AG09319 (cell line): ENCODE measurements around the gene PLPP7.
A peak's percentile ranks its signal among the peaks of the same experiment; 100 is the strongest.

ENCODE experiments used
- DNase-seq: peaks from one replicate; pipeline ENCODE4 v3.0.0-alpha.2; 2010; ENCODE audit warnings: low read depth; ENCODE audit errors: extremely low read depth
- TF ChIP-seq, protein P1 (sequence below): IDR thresholded peaks from 2 replicates; pipeline ENCODE4 v1.5.1; 2011; ENCODE audit warnings: low read depth, mild to moderate bottlenecking, inconsistent platforms, low read length, moderate library complexity

PLPP7 gene

DNA sequence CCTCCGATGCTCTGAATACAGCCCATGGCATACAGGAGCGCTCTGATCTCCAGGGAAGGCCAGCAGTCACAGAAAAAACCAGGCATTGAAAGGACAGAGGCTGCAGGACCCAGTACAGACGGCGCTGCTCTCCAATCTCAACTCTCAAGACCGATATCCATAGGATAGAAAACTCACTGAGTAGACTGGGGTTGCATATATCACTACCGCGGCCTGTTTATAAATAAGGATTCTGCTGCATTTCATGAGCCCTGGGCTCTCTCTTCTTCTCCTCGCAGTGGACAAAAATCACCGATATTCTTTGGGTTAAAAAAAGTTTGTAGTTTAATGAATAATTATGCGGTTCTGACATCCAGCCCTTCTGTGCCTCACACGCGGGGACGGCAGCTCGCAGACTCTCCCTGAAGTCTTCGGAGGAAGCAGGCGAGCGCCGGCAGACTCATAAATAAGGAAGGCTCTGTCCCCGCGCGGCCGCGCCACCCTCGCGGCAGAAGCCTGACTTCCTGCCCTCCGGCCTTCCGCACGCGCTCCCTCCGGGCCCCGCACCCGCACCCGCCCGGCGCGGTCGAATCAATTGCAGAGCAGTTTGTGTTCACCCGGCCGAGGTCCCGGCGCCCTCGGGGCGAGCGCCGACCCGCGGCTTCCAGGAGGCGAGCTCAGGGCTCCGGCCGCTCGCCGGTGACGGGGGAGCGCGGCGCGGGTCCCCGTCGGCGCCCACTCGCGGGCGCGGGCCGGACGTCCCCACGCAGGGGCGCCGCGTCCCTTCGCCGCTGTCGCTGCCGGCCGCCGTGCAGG is 13.2 kb upstream of the PLPP7 start, which contains the start of gene FAM78A:
TSS of gene FAM78A (minus strand) at position 417 of the 795 bp plus-strand sequence. CDS start at position 86, 331 bp downstream.
- TF ChIP-seq, protein P1, sequence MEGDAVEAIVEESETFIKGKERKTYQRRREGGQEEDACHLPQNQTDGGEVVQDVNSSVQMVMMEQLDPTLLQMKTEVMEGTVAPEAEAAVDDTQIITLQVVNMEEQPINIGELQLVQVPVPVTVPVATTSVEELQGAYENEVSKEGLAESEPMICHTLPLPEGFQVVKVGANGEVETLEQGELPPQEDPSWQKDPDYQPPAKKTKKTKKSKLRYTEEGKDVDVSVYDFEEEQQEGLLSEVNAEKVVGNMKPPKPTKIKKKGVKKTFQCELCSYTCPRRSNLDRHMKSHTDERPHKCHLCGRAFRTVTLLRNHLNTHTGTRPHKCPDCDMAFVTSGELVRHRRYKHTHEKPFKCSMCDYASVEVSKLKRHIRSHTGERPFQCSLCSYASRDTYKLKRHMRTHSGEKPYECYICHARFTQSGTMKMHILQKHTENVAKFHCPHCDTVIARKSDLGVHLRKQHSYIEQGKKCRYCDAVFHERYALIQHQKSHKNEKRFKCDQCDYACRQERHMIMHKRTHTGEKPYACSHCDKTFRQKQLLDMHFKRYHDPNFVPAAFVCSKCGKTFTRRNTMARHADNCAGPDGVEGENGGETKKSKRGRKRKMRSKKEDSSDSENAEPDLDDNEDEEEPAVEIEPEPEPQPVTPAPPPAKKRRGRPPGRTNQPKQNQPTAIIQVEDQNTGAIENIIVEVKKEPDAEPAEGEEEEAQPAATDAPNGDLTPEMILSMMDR = no peak
- no peak for DNase-seq

DNA sequence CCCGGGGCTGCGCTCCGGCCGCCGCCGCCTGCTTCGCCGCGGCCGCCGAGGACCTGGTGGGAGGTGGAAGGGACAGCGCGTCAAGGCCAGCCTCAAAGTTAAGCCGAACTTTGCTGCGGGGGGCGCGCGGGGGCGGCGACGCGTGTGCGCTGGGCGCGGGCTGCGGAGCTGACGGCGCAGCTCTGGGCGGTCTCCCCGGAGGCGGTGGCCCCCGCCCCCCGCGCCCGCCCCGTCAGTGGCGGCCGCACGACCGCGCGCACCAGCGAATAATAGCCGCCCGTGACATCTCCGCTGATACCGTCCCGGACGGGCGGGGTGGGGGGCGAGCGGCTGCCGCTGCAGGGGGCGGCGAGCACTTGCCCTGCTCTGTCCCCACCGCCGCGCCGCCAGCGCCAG is 12.6 kb upstream of the PLPP7 start:
- TF ChIP-seq, protein P1 = no peak
- DNase-seq = no peak

DNA sequence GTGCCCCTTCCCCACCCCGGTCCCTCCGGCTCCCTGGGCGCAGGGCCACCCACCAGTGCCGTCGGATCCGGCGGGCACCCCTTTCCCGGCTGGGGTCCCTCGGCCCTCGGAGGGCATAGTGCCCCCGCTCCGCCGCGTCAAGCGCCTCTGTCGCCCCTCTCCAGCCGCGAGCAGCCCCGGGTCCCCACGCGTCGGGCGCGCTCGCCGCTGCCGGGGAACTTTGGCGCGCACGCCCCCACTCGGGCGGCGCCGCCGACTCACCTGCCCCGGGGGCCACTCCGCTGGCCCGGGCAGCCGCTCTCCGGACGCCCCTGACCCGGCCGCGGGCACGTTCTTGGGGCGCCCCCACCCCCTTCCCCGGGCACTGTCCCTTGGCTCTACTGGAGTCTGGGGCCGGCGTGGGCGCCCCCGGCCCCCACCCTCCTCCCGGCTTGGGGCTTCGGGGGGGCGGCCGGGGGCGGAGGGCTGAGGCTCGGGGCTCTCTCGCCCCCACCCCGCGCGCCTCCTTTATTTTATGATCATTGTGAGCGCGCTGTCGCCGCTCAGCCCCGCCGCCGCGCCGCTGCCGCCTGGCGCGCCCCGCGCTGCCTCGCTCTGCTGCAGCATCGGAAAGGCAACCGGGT is 12.1 kb upstream of the PLPP7 start:
- DNase-seq = no peak

DNA sequence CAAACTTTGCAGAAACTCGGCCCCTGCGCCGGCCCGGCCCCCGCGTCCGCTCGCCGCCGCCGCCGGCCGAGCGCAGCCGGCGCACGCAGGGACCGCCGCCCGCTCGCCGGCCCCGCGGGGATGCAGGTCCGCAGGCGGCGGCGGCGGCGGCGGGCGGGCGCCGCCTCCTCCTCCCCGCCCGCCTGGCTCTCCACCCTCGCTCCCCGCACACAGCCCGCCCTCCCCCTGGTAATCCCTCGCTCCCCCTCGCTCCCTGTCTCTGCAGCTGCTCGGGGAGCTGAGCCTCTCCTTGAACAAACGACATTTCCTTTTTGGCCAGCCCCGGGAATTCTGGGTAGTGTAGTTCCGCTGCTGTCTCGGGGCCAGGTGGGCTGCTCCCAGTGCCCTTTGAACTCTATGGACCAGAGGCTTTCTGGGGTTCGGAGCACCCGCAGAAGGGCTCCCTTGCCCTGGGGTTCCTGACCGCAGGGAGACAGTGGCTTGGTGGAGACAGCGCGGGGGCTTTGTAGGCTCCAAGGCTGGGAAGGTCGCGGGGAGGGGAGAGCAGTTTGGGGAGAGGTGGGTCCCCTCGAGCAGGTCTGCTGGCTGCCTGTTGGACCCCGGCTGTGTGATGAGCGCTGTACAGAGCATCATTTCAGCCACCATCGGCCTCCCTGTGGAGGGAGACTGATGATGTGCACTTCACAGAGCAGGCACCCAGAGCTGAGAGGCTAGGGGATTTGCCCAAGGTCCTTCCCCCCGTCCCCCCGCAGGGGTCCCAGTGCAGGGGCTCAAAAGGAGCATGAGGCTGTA is 11.4 kb upstream of the PLPP7 start:
- DNase-seq = peak; percentile 51
- TF ChIP-seq, protein P1 = no peak

More for the DNA sequence above, 12.1 kb upstream of the PLPP7 start:
- TF ChIP-seq, protein P1 = no peak

DNA sequence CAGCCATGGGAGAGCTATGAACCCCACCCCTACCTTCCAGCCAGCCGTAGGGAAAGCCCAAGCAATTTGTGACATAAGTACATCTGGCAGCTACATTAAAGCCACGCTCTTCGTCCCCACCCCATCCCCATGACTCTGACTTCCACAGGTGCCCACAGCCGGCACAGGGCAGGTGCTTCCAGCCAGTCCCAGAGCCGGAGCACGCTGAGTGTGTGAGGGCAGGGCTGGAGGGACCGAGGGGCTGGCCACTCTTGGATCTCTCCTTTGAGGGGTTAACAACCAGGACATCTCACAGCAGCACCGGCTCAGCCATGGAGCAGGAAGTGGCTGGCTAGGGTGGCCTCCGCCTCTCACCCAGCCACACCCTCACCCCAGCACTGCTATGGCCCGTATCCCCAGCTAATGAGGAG is 10.8 kb upstream of the PLPP7 start:
- DNase-seq = no peak

DNA sequence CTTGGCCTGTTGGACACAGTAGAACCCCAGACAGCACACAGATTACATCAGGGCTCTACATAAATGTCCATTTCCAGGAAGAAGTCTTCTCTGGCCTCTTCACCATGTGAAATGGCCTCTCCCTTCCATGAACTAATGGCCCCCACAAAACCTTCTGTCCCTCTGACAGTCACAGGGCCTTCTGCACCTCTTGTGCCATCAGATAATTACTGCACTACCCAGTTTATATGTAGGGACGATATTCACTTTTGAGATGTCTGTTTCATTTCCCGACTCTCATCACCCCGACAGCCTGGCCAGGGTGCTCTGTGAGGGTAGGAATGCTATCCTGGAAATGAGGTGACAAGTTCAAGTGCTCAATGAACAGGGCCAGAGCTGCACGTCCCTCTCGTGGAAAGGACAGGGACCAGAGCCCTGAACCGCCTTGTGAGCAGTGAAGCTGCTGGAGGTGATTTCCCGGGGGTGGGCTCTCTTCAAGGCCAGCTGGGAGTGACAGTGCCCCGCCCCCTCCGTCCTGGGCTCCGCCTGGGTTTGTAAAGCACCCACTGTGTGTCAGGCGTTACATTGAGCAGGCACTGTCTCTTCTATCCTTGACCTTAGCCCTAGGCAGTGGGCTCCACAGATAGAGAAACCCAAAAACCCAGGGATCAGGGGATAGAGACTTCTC is 10.2 kb upstream of the PLPP7 start:
- no peak for DNase-seq
- TF ChIP-seq, protein P1 = no peak

More for the DNA sequence above, 10.8 kb upstream of the PLPP7 start:
- TF ChIP-seq, protein P1 = no peak
